Hematopoietic multipotent progenitor cell treated with erythropoietin and hydrocortisone succinate and interleukin-3 and kit ligand, for 6 days (in vitro differentiated cells): Measurements from ENCODE around the gene CCSER1.
A peak's percentile ranks its signal among the peaks of the same experiment; 100 is the strongest.

Experiments
- DNase-seq: peaks from one replicate; pipeline ENCODE4 v3.0.0-alpha.2; 2015

Gene CCSER1

DNA sequence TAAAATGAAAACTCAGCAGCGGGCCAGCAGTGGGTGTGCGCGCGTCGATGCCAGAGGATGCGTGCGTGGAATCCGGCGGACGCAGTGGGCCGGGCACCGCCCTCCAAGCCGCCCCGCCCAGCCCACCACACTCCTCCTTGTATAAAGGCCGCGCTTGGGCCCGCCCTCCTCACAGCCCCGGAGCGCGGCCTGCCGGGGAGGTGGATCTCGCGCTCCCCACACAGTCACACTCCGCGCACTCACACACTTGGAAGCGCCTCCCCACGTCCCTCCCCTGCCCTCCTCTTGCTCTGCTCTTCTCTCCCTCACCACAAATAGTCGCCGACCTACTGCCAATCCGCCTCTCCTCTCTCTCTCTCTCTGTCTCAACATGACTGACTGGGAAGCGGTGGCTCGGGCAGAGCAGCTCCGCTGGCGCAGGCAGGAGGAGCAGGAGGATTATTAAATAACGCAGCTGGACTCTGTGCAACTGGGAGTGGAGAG is at the start of gene CCSER1:
CCSER1 (plus strand) TSS at position 172 of the 483 bp plus-strand sequence.
- peak; percentile 87 for DNase-seq

DNA sequence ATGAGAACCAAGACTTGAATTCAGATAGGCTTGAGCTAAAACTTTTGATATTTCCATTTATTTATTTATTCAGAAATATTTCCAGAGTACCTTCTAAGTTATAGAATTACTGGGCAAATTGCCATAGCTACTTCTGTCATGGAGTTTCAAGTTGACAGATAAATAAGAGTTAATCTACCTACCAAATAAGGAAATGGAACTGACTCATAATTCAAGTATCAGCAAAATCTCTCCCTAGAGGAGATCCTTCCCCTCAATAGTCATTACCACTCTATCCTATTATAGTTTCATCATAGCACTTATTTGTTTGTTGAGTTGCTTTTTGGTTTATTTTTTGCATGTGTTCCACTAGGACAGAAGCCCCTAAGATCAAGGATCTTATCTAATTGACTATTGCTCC is 48.8 kb upstream of the CCSER1 start:
- peak; percentile 8 for DNase-seq

DNA sequence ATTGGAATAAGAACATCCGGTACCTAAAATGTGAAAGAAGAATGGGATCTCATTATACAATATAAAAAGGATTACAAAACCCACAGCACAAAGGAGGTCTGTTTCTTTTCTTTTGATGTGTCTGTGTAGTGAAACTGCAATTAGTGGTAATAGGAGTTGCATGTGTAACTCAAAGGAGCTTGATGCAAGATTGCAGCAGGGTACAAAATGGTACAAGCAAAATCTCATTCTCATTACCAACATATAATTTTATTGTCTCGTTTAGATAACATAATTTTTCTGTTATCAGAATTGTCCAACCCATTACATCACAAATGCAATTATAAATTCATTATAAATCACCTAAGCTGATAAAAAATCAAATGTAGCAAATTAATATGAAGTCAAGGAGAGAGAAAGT is 47.1 kb upstream of the CCSER1 start:
- DNase-seq: no peak

- no peak for DNase-seq
These were observed 45.6 kb upstream of the CCSER1 start for GRCh38 chr4:90081432-90082144.

DNA sequence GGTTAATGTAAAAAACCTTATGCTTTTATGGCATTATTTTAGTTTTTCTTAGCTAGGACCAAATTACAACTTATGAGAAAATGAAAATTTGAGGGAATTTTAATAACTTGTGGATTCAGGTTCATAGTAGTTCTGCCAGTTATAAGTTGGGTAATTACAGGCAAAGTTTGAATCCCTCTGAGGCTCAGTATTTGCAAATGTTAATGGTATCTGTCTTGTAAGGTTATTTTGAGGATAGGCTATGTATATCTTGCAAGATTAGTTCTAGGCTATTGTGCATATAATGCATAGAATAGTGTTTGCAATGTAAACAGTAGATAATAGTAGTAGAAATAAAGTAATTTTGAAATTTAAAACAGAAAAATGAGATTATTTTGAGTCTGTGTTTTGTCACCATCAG is 44.7 kb upstream of the CCSER1 start:
- DNase-seq: no peak

- no peak for DNase-seq
These were observed 42.8 kb upstream of the CCSER1 start for GRCh38 chr4:90084277-90084966.

GRCh38 chr4:90084967-90085295 is 42.3 kb upstream of the CCSER1 start:
- DNase-seq: no peak

- DNase-seq: no peak
These were observed 33.7 kb upstream of the CCSER1 start for GRCh38 chr4:90093526-90093925.

DNA sequence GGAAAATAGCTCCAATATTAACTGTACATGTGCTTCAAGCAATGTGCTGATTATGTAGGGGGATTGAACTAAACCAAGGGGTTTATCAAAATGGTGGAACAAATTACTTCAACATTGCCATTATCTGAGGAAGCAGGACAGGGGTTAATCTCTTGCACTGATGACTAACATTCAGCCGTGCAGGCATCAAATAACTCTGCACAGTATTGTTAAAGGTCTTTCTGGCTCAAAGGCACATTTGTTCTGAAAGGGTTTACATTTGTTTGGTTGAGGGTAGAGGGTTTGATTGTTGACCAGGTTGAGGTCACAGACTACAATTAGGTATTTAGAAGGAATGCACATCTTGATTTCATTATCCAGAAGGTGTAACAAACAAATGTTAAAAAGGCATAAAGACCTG is 32.2 kb upstream of the CCSER1 start:
- DNase-seq: no peak

DNA sequence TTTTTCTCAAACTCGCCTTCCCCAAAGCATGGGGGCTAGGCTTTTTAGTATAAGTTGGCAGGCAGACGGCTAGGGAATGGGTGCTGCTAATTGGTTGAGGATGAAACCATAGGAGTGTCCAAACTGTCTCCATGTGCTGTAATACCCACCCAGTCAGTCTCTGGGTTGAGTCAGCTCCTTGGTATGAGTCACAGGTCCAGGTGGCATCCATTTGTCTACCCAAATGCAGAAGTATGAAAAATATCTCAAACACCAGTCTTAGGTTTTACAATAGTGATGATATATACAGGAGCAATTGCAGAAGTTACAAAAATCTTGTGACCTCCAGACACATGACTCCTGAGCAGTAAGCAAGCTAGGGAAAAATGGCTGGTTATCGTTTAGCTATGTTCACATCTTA is 27.4 kb upstream of the CCSER1 start:
- peak; percentile 35 for DNase-seq

DNA sequence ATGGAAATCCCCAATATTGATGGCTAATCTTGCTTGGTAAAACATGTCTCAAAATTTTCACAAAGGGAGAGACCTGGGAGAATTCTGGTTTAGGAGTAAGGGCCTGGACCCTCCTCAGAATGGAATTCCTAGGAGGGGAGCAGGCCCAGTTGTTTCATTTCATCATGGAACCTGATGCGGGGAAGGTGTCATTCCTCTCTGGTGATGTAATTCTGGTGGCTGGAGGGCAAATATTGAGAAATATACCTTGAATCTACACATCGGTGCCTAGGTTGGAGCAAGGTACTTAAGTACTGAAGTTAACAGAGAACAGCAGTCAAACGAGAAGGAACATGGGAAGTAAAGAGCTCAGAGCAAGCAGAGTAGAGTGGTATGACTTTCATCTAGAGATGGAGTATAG is 23.2 kb upstream of the CCSER1 start:
- DNase-seq: no peak

- no peak for DNase-seq
These were observed 21.9 kb upstream of the CCSER1 start for GRCh38 chr4:90105274-90105673.

GRCh38 chr4:90112715-90113114 is 14.5 kb upstream of the CCSER1 start:
- no peak for DNase-seq

- DNase-seq: no peak
These were observed 13.2 kb upstream of the CCSER1 start for GRCh38 chr4:90113881-90114457.

DNA sequence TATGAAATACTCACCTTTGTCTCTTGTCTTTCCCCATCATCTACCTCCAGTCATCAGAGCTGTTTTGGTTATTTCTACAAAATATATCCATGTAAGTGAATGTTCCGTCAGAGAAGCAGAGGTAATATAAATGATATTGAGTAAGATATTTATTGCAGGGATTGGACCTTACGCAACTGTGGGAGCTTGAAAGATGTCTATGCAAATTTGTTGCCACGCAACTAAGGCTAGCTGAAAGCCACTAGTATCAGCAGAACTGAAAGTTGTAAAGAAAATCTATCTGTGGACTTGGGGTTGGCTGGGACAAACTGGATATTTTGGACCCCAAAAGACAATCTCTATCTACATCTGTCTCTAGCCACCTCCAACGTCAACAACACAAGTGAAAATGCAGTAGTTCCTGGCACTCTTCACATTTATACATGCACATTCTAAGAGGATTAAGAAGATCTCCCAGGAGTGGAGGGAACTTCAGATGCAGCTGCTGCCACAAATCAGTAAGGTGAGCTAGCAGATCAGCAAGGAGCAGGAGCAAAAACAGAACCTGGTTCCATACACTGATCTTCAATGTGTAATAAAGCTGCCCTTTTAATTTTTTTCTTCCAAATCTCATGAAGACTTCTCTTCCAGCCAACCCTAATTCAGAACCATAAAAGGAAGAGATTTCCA is 8.5 kb upstream of the CCSER1 start:
- DNase-seq: no peak

GRCh38 chr4:90120037-90120436 is 7.2 kb upstream of the CCSER1 start:
- peak; percentile 24 for DNase-seq

- DNase-seq: no peak
These were observed 6.4 kb upstream of the CCSER1 start for GRCh38 chr4:90120815-90121214.

- no peak for DNase-seq
These were observed 5.4 kb upstream of the CCSER1 start for GRCh38 chr4:90121676-90122354.

- DNase-seq: no peak
These were observed 4.8 kb upstream of the CCSER1 start for GRCh38 chr4:90122355-90122748.

DNA sequence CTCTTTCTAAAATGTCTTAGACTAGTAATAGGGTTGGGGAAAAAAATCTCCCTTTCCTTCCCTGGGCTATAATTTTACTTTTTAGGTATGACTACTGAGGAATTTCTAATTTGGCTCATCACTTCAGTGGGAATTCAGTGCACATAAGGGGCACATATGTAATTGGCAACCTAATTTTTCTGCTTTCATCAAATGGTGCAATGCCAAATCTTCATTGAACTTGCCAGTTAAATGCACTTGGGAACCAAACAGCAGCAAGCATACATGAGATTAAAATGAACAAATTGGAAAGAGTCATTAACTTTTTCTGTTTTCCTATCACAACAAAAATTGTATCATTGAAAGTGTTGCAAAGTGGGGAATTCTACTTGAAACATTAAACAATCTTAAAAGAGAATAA is 2.9 kb upstream of the CCSER1 start:
- DNase-seq: no peak

DNA sequence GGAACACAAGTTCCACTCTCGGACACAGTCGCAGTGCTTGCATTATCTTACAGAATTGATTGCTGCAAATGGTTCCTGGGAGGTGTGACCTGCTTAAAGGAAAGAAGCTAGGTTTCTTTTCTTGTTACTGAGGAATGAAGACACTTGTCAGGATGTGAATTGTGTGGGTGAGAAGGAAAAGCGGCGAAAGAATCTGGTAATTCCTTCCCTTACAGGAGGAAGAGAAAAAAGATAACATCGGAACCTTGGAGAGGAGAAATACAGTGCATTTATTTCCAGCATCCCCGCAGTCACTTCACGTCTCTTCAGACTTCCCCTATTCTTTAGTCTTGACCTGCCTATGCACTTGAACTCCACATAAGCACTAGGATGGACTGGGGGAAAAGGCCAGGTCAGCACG is 389 bp upstream of the CCSER1 start:
- DNase-seq: peak; percentile 11

GRCh38 chr4:90127706-90128345 is 632 bp downstream of the CCSER1 start:
- DNase-seq: peak; percentile 33
